H1 (cell line): ENCODE results near the gene CACFD1. TPM values are rescaled to one million over a fixed set of nuclear protein-coding genes. Genes with fewer than 3 reads are reported as not detected.

Source experiments
- CTCF ChIA-PET: fragments of 300-600 bp; sonication (Branson Sonifier 250); formaldehyde crosslinking; loops from one replicate; lab custom pipeline; 2021; ENCODE audit not compliant: partially characterized antibody; lab: Charles Lee
- POLR2A ChIA-PET: fragments of 300-600 bp; sonication (Branson Sonifier 250); formaldehyde crosslinking; loops from one replicate; lab custom pipeline; 2021; ENCODE audit warnings: inconsistent platforms; ENCODE audit not compliant: partially characterized antibody; lab: Charles Lee
- DNase-seq, 2 experiments: peaks; one replicate each; pipeline versions ENCODE4 v3.0.0 to v3.0.0-alpha.2; 2010 to 2022; ENCODE audit warnings: low spot score in 2 of 2, low read depth in 1 of 2, mixed read lengths in 1 of 2
- FAIRE-seq: peaks from 2 replicates; lab custom pipeline; 2011; peaks lifted over from hg19 to GRCh38; lab: Jason Lieb, UNC
- H2AFZ ChIP-seq: 2 replicates; pipeline ENCODE4 v1.8.1; 2012; ENCODE audit warnings: low read length, inconsistent platforms
- H2AK5ac ChIP-seq: 2 replicates; pipeline ENCODE4 v1.6.1; 2013; ENCODE audit warnings: low read depth, low read length
- H2BK120ac ChIP-seq: replicated peaks from 2 replicates; pipeline ENCODE3; 2013; ENCODE audit warnings: low read depth, low read length, inconsistent platforms
- H2BK12ac ChIP-seq: 2 replicates; pipeline ENCODE4 v1.6.1; 2013; ENCODE audit warnings: low read depth, low read length
- H2BK15ac ChIP-seq: 2 replicates; pipeline ENCODE4 v1.6.1; 2013; ENCODE audit warnings: low read length
- H2BK20ac ChIP-seq: 2 replicates; pipeline ENCODE4 v1.6.1; 2013; ENCODE audit warnings: low read length
- H2BK5ac ChIP-seq: 2 replicates; pipeline ENCODE4 v1.6.1; 2013; ENCODE audit warnings: low read depth, low read length
- H3K14ac ChIP-seq: 2 replicates; pipeline ENCODE4 v1.6.1; 2013; ENCODE audit warnings: inconsistent platforms; ENCODE audit not compliant: insufficient read length
- H3K18ac ChIP-seq: 2 replicates; pipeline ENCODE4 v1.6.1; 2013; ENCODE audit warnings: low read length; ENCODE audit errors: extremely low read depth
- H3K23ac ChIP-seq: 2 replicates; pipeline ENCODE4 v1.6.1; 2013; ENCODE audit warnings: inconsistent platforms; ENCODE audit not compliant: insufficient read length
- H3K23me2 ChIP-seq: 2 replicates; pipeline ENCODE4 v1.6.1; 2013; ENCODE audit warnings: low read depth, low read length
- H3K27ac ChIP-seq: 2 replicates; pipeline ENCODE4 v1.6.1; 2011; ENCODE audit warnings: low read depth, low read length, inconsistent platforms
- H3K27me3 ChIP-seq, 4 experiments: replicated peaks in 1 of 4; 1 replicate in 1 of 4; 2 replicates in 3 of 4; pipeline versions ENCODE4 v1.6.1 to v1.8.1; 2011 to 2013; ENCODE audit warnings: low read length in 3 of 4, mild to moderate bottlenecking in 3 of 4, inconsistent platforms in 2 of 4, mixed read lengths in 2 of 4, moderate library complexity in 1 of 4; ENCODE audit not compliant: control insufficient read depth in 3 of 4, insufficient read depth in 3 of 4; ENCODE audit errors: extremely low read depth in 1 of 4
- H3K36me3 ChIP-seq, 4 experiments: 2 replicates each; pipeline versions ENCODE4 v1.6.1 to v1.8.1; 2011 to 2013; ENCODE audit warnings: mild to moderate bottlenecking in 4 of 4, low read length in 3 of 4, moderate library complexity in 2 of 4, control low read depth in 1 of 4, inconsistent platforms in 1 of 4; ENCODE audit not compliant: insufficient read depth in 4 of 4, control insufficient read depth in 2 of 4
- H3K4ac ChIP-seq: replicated peaks from 2 replicates; pipeline ENCODE3; 2013; ENCODE audit warnings: low read length, low read depth, mixed read lengths, inconsistent platforms; ENCODE audit not compliant: insufficient read length
- H3K4me1 ChIP-seq, 4 experiments: replicated peaks in 1 of 4; 1 replicate in 1 of 4; 2 replicates in 3 of 4; pipeline versions ENCODE4 v1.6.1 to v1.8.1; 2011 to 2013; ENCODE audit warnings: low read length in 3 of 4, inconsistent platforms in 2 of 4, mixed read lengths in 1 of 4; ENCODE audit not compliant: insufficient read depth in 4 of 4, control insufficient read depth in 3 of 4
- H3K4me2 ChIP-seq, 2 experiments: 2 replicates each; pipeline versions ENCODE4 v1.6.1 to v1.8.1; 2011 to 2013; ENCODE audit warnings: low read depth in 2 of 2, low read length in 2 of 2, control low read depth in 1 of 2, inconsistent platforms in 1 of 2, mild to moderate bottlenecking in 1 of 2; ENCODE audit not compliant: insufficient read depth in 1 of 2
- H3K4me3 ChIP-seq, 4 experiments: fragments of 200-600, 300-600 bp in 1 of 4; sonication (generic), shearing (Covaris generic), sonication (Bioruptor Twin) in 1 of 4; 2 replicates each; pipeline versions ENCODE4 v1.5.1 to v1.8.1; 2011 to 2016; ENCODE audit warnings: low read length in 4 of 4, low read depth in 3 of 4, control low read depth in 2 of 4, inconsistent platforms in 2 of 4, mild to moderate bottlenecking in 2 of 4, mixed read lengths in 1 of 4, moderate library complexity in 1 of 4; ENCODE audit not compliant: insufficient read depth in 2 of 4; ENCODE audit errors: extremely low read depth in 1 of 4
- H3K56ac ChIP-seq: replicated peaks from 2 replicates; pipeline ENCODE3; 2013; ENCODE audit warnings: low read depth, mild to moderate bottlenecking, mixed read lengths, low read length, inconsistent platforms; ENCODE audit not compliant: insufficient read length
- H3K79me1 ChIP-seq: 2 replicates; pipeline ENCODE4 v1.6.1; 2013; ENCODE audit warnings: low read depth, low read length, control low read depth
- H3K79me2 ChIP-seq, 2 experiments: 2 replicates each; pipeline versions ENCODE4 v1.6.1 to v1.8.1; 2012 to 2013; ENCODE audit warnings: low read length in 2 of 2, mild to moderate bottlenecking in 2 of 2, inconsistent platforms in 1 of 2; ENCODE audit not compliant: insufficient read depth in 2 of 2, control insufficient read depth in 1 of 2
- H3K9ac ChIP-seq, 4 experiments: replicated peaks in 1 of 4; 1 replicate in 1 of 4; 2 replicates in 3 of 4; pipeline versions ENCODE4 v1.6.1 to v1.8.1; 2011 to 2013; ENCODE audit warnings: low read depth in 3 of 4, low read length in 3 of 4, control low read depth in 2 of 4, mild to moderate bottlenecking in 2 of 4, moderate library complexity in 2 of 4, inconsistent platforms in 1 of 4; ENCODE audit errors: extremely low read depth in 1 of 4
- H3K9me3 ChIP-seq, 2 experiments: 2 replicates each; pipeline versions ENCODE4 v1.6.1 to v1.8.1; 2012 to 2013; ENCODE audit warnings: mild to moderate bottlenecking in 2 of 2, moderate library complexity in 2 of 2, control low read depth in 1 of 2, inconsistent platforms in 1 of 2, low read depth in 1 of 2, low read length in 1 of 2, mixed read lengths in 1 of 2; ENCODE audit not compliant: insufficient read depth in 2 of 2
- H4K20me1 ChIP-seq, 2 experiments: replicated peaks in 1 of 2; 2 replicates each; pipeline versions ENCODE3 to v1.8.1; 2011 to 2013; ENCODE audit warnings: inconsistent platforms in 2 of 2, low read length in 2 of 2, mild to moderate bottlenecking in 1 of 2; ENCODE audit not compliant: insufficient read depth in 2 of 2, control insufficient read depth in 1 of 2
- H4K5ac ChIP-seq: 2 replicates; pipeline ENCODE4 v1.6.1; 2013; ENCODE audit warnings: low read length, low read depth, mixed read lengths, inconsistent platforms; ENCODE audit not compliant: insufficient read length
- H4K8ac ChIP-seq: 2 replicates; pipeline ENCODE4 v1.8.0; 2013; ENCODE audit warnings: mild to moderate bottlenecking, moderate library complexity, low read length, inconsistent platforms; ENCODE audit not compliant: insufficient read depth; ENCODE audit errors: extremely low read depth
- H4K91ac ChIP-seq: replicated peaks from 2 replicates; pipeline ENCODE3; 2013; ENCODE audit warnings: low read length, mixed read lengths, inconsistent platforms; ENCODE audit not compliant: insufficient read length
- CTCF ChIP-seq, 3 experiments: IDR thresholded peaks; 1 replicate in 2 of 3; 2 replicates in 1 of 3; pipeline versions ENCODE4 v1.5.1 to v1.6.1; 2011; ENCODE audit warnings: low read length in 3 of 3, mild to moderate bottlenecking in 3 of 3, inconsistent platforms in 2 of 3, low read depth in 1 of 3, moderate library complexity in 1 of 3; ENCODE audit not compliant: insufficient read depth in 1 of 3; ENCODE audit errors: control extremely low read depth in 1 of 3
- KDM4A ChIP-seq: IDR thresholded peaks from one replicate; pipeline ENCODE4 v1.7.1; 2012; ENCODE audit warnings: low read depth, mild to moderate bottlenecking, moderate library complexity, low read length, inconsistent platforms; ENCODE audit not compliant: severe bottlenecking
- WGBS, 2 experiments: shearing (Covaris generic) in 1 of 2; methylation state at CpG; one replicate each; pipeline versions ENCODE4 v1.1.6 to v1.1.7; 2013 to 2015; ENCODE audit warnings: low lambda C conversion rate in 2 of 2, mixed read lengths in 2 of 2, inconsistent platforms in 1 of 2, low coverage in 1 of 2, missing lambda C conversion rate in 1 of 2; ENCODE audit not compliant: insufficient replicate concordance in 2 of 2, insufficient coverage in 1 of 2, insufficient read length in 1 of 2; ENCODE audit errors: extremely low coverage in 1 of 2, missing lambda C conversion rate in 1 of 2; 5-methylcytosine and 5-hydroxymethylcytosine counted together
- polyA plus RNA-seq, 7 experiments: library from polyadenylated mRNA; depleted of rRNA in 3 of 7; stranded (reverse) in 5 of 7; unstranded in 2 of 7; fragments of >200 nt in 5 of 7; fragments of 200-250 nt in 2 of 7; gene quantifications; 1 replicate in 5 of 7; 2 replicates in 1 of 7; 4 replicates in 1 of 7; pipeline versions ENCODE4 v1.2.1 to v1.2.3, GENCODE V29; 2011 to 2013; ENCODE audit warnings: missing spikeins in 2 of 7, mixed read lengths in 2 of 7
- total RNA-seq: library from RNA; stranded (reverse); fragmentation: NEBNext Ultra II Directional; extraction: Animal tissue kit (Norgen Biotek cat#: 25700); gene quantifications from 2 replicates; pipeline ENCODE4 v1.2.1, GENCODE V29; 2021

The CACFD1 gene
- total and polyA plus RNA-seq, 2 of the 8 experiments (the other 6 are each of a cell fraction or from before 2014, with no cell fraction given): 13.4 to 15.5 TPM

- 88% methylated on average over 10 of the region's 11 CpGs; no CpG with 5 or more reads in 1 of the 2 experiments for WGBS, 2 experiments
- POLR2A ChIA-PET: no interaction called here
Observed at GRCh38 chr9:133493428-133493827, 33.6 kb downstream of the CACFD1 start.

More at GRCh38 chr9:133493428-133493827, 33.6 kb downstream of the CACFD1 start:
- no peak overlapping the region for H3K4ac ChIP-seq
- H3K36me3 ChIP-seq: peaks cover 0 to 3% (median 0%) of the 10 kb centered on the region in 4 experiments; a peak in 1 of 8 replicates
- H2AK5ac ChIP-seq: no peak overlapping the region
- H3K4me2 ChIP-seq: no peak overlapping the region
- TF ChIP-seq CTCF (IDR thresholded peaks at IDR 0.05; ENCODE audit: control extremely low read depth in 1 of 3, insufficient read depth in 1 of 3, low read depth in 1 of 3, low read length in 3 of 3) (peak in 1 of 3 experiments; percentile 1; a peak in 1 of 4 replicates), KDM4A (no peak)
- H3K23me2 ChIP-seq: peaks cover 9% of the 10 kb centered on the region
- H3K9ac ChIP-seq: no peak overlapping the region
- no peaks in the 10 kb centered on the region; a peak in 1 of 4 replicates for H3K79me2 ChIP-seq
- CTCF ChIA-PET: interaction anchor here (0.9 to 2.7 kb wide), 5 partner anchors 10 to 221 kb away, joined by 3 to 13 read pairs (median 3); no protein-coding TSS in a partner anchor
- peaks cover 2% of the 10 kb centered on the region; the same call in 1 of the 2 replicates for H3K79me1 ChIP-seq
- H2BK12ac ChIP-seq: no peak overlapping the region
- no peak overlapping the region for H3K27ac ChIP-seq
- no peak overlapping the region for H2BK20ac ChIP-seq
- no peak overlapping the region for H3K14ac ChIP-seq
- H2BK15ac ChIP-seq: no peak overlapping the region
- H4K8ac ChIP-seq: peak overlapping the region; percentile 35; the same call in 1 of the 2 replicates
- no peak overlapping the region for H3K56ac ChIP-seq
- no peak overlapping the region for H2AFZ ChIP-seq
- H3K18ac ChIP-seq: no peak overlapping the region
- H3K4me3 ChIP-seq: no peak overlapping the region
- H2BK120ac ChIP-seq: no peak overlapping the region
- H2BK5ac ChIP-seq: no peak overlapping the region
- peaks cover 0 to 2% of the 10 kb centered on the region in 2 experiments; a peak in 1 of 4 replicates for H3K9me3 ChIP-seq
- no peak for FAIRE-seq
- no peak overlapping the region for H3K23ac ChIP-seq
- peaks cover 0 to under 1% (median 0%) of the 10 kb centered on the region in 4 experiments; a peak in 1 of 7 replicates for H3K27me3 ChIP-seq
- no peak overlapping the region for H4K5ac ChIP-seq
- H4K20me1 ChIP-seq: peaks cover 0 to 11% of the 10 kb centered on the region in 2 experiments
- no peak for DNase-seq
- H4K91ac ChIP-seq: no peak overlapping the region
- no peaks in the 10 kb centered on the region; a peak in 1 of 7 replicates for H3K4me1 ChIP-seq
